Keratinocyte (primary cell): ENCODE measurements around the gene MYO15B. TPM values are rescaled to one million over a fixed set of nuclear protein-coding genes. Genes with fewer than 3 reads are reported as not detected.
"Not testable (repeated sequence)": the region's sequence is repeated elsewhere in the genome, so short reads cannot be mapped to it uniquely, and the experiment has no call there.

ENCODE experiments used
- DNase-seq: peaks from one replicate; pipeline ENCODE4 v3.0.0-alpha.2; 2011; ENCODE audit warnings: low read depth, missing footprints, low spot score
- FAIRE-seq: peaks from 2 replicates; lab custom pipeline; 2011; peaks lifted over from hg19 to GRCh38; lab: Jason Lieb, UNC
- H2AFZ ChIP-seq: 2 replicates; pipeline ENCODE4 v1.6.0; 2012; ENCODE audit warnings: low read length, control low read depth, inconsistent platforms; ENCODE audit not compliant: control insufficient read depth
- H3K27ac ChIP-seq: 2 replicates; pipeline ENCODE4 v1.5.1; 2011; ENCODE audit warnings: low read length; ENCODE audit not compliant: control insufficient read depth, insufficient read depth
- H3K27me3 ChIP-seq: 3 replicates; pipeline ENCODE4 v1.6.0; 2011; ENCODE audit warnings: low read length; ENCODE audit not compliant: control insufficient read depth, insufficient read depth; ENCODE audit errors: extremely low read depth
- H3K36me3 ChIP-seq, 2 experiments: 2 replicates in 1 of 2; 3 replicates in 1 of 2; pipeline ENCODE4 v1.5.1; 2011; ENCODE audit warnings: low read length in 2 of 2, mild to moderate bottlenecking in 1 of 2; ENCODE audit not compliant: control insufficient read depth in 2 of 2, insufficient read depth in 2 of 2; ENCODE audit errors: extremely low read depth in 1 of 2
- H3K4me1 ChIP-seq: 3 replicates; pipeline ENCODE4 v1.5.1; 2011; ENCODE audit warnings: low read length; ENCODE audit not compliant: control insufficient read depth, insufficient read depth; ENCODE audit errors: extremely low read depth
- H3K4me2 ChIP-seq: 3 replicates; pipeline ENCODE4 v1.6.0; 2011; ENCODE audit warnings: low read depth, low read length; ENCODE audit not compliant: control insufficient read depth, insufficient read depth; ENCODE audit errors: extremely low read depth
- H3K4me3 ChIP-seq, 3 experiments: fragments of 200-600 bp in 1 of 3; sonication (generic) in 1 of 3; 2 replicates in 2 of 3; 3 replicates in 1 of 3; pipeline ENCODE4 v1.5.1; 2011 to 2016; ENCODE audit warnings: low read length in 3 of 3, mild to moderate bottlenecking in 3 of 3, control low read depth in 2 of 3, inconsistent platforms in 1 of 3, low read depth in 1 of 3, mixed read lengths in 1 of 3, mixed run types in 1 of 3, moderate library complexity in 1 of 3; ENCODE audit not compliant: control insufficient read depth in 2 of 3, insufficient read depth in 2 of 3; ENCODE audit errors: extremely low read depth in 1 of 3
- H3K79me2 ChIP-seq: 2 replicates; pipeline ENCODE4 v1.6.0; 2012; ENCODE audit warnings: low read length; ENCODE audit not compliant: control insufficient read depth, insufficient read depth
- H3K9ac ChIP-seq: 3 replicates; pipeline ENCODE4 v1.6.0; 2011; ENCODE audit warnings: low read length; ENCODE audit not compliant: control insufficient read depth, insufficient read depth; ENCODE audit errors: extremely low read depth
- H3K9me1 ChIP-seq: 3 replicates; pipeline ENCODE4 v1.6.0; 2011; ENCODE audit warnings: low read length; ENCODE audit not compliant: control insufficient read depth, insufficient read depth; ENCODE audit errors: extremely low read depth
- H3K9me3 ChIP-seq: 2 replicates; pipeline ENCODE4 v1.5.1; 2012; ENCODE audit warnings: low read depth, low read length; ENCODE audit not compliant: control insufficient read depth
- H4K20me1 ChIP-seq: 3 replicates; pipeline ENCODE4 v1.6.0; 2011; ENCODE audit warnings: low read length; ENCODE audit not compliant: control insufficient read depth, insufficient read depth; ENCODE audit errors: extremely low read depth
- CTCF ChIP-seq, 3 experiments: IDR thresholded peaks in 1 of 3; conservative IDR thresholded peaks in 1 of 3; optimal IDR thresholded peaks in 1 of 3; 2 replicates in 2 of 3; 3 replicates in 1 of 3; pipeline versions ENCODE3 to v1.5.1; 2011; ENCODE audit warnings: low read length in 3 of 3, mild to moderate bottlenecking in 3 of 3, moderate library complexity in 2 of 3, control low read depth in 1 of 3, inconsistent platforms in 1 of 3; ENCODE audit not compliant: insufficient read depth in 2 of 3; ENCODE audit errors: extremely low read depth in 1 of 3
- EZH2 ChIP-seq: IDR thresholded peaks from one replicate; pipeline ENCODE4 v1.6.1; 2012; ENCODE audit warnings: inconsistent platforms, mild to moderate bottlenecking, low read length, moderate library complexity
- dilution Hi-C: fragments of 300-500 bp; cut with MboI; formaldehyde crosslinking; loops from one replicate; pipeline ENCODE4 v1.7.0; 2020; ENCODE audit warnings: low sequenced_read_pairs; ENCODE audit not compliant: extremely low pct_ligation_motif_present
- polyA plus RNA-seq, 5 experiments: library from polyadenylated mRNA; depleted of rRNA in 3 of 5; stranded (reverse) in 3 of 5; stranded (forward) in 1 of 5; unstranded in 1 of 5; fragments of >200 nt; gene quantifications; 1 replicate in 1 of 5; 2 replicates in 3 of 5; 3 replicates in 1 of 5; pipeline versions ENCODE4 v1.2.1 to v1.2.3, GENCODE V29; 2011 to 2012; ENCODE audit warnings: missing spikeins in 2 of 5, low read depth in 1 of 5, low replicate concordance in 1 of 5

MYO15B gene
- polyA plus RNA-seq, 1 donor (not counting 4 experiments of a cell fraction or from before 2014, with no cell fraction given), result 0.14 TPM

DNA sequence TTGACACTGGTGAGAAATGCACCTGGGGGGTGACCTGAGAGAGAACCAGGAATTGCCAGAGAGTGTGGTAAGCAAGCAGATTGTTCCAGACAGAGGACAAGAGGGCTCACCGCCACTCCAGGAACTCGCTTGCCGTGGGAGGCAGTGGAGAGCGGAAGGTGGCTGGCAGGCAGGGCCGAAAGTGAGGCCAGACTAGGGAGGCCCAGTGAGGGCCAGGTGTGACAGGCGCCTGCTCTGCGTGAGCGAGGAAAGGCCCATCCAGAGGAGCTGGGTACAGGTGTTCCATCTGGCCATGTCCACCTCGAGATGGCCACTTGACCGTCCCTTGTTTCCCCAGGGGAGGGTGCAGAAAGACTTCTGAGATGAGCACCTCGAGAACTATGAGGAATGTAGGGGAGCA, 11.9 kb upstream of the MYO15B start:
- H3K36me3 ChIP-seq, result peaks cover 0 to 7% of the 10 kb centered on the region in 2 experiments
- H3K4me3 ChIP-seq, result no peak overlapping the region
- H3K9me3 ChIP-seq, result no peaks in the 10 kb centered on the region
- H3K27me3 ChIP-seq, result no peaks in the 10 kb centered on the region
- DNase-seq (no peak), FAIRE-seq (no peak)
- H2AFZ ChIP-seq, result no peak overlapping the region
- no peaks in the 10 kb centered on the region for H4K20me1 ChIP-seq
- H3K4me2 ChIP-seq, result no peak overlapping the region
- no peak overlapping the region for H3K27ac ChIP-seq
- peaks cover 4% of the 10 kb centered on the region for H3K4me1 ChIP-seq
- H3K9me1 ChIP-seq, result no peaks in the 10 kb centered on the region
- no peaks in the 10 kb centered on the region for H3K79me2 ChIP-seq
- no peak overlapping the region for H3K9ac ChIP-seq
- dilution Hi-C loops, result no loop called here
- TF ChIP-seq CTCF (optimal IDR thresholded peaks at IDR 0.05 in 1 of 3, IDR thresholded peaks at IDR 0.05 in 1 of 3, conservative IDR thresholded peaks at IDR 0.05 in 1 of 3; ENCODE audit: extremely low read depth in 1 of 3, insufficient read depth in 2 of 3, low read length in 3 of 3) (no peak), EZH2 (no peak)

DNA sequence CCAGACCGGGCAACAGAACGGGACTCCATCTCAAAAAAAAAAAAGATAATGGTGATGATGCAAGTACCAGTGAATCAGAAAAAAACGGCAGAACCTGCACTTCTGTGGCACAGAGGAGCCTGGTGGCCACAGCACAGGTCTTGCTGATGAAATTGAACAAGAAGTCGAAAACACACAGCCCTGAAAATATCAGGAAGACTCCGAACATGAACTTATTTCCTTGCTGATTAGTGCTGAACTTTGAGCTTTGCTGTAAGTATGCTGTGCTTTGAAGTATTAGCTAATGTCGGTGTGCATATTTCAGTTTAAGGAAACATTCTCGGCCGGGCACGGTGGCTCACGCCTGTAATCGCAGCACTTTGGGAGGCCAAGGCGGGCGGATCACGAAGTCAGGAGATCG, 10.9 kb upstream of the MYO15B start:
- dilution Hi-C loops, result no loop called here
- Histone ChIP-seq H2AFZ (no peak overlapping the region), H3K79me2 (no peaks in the 10 kb centered on the region), H3K4me2 (no peak overlapping the region), H4K20me1 (no peaks in the 10 kb centered on the region), H3K4me1 (peaks cover 4% of the 10 kb centered on the region), H3K27ac (no peak overlapping the region), H3K9me3 (no peaks in the 10 kb centered on the region), H3K9ac (no peak overlapping the region), H3K27me3 (no peaks in the 10 kb centered on the region), H3K36me3 (peaks cover 0 to 7% of the 10 kb centered on the region in 2 experiments), H3K9me1 (no peaks in the 10 kb centered on the region), H3K4me3 (no peak overlapping the region)
- no peak for TF ChIP-seq CTCF (optimal IDR thresholded peaks at IDR 0.05 in 1 of 3, IDR thresholded peaks at IDR 0.05 in 1 of 3, conservative IDR thresholded peaks at IDR 0.05 in 1 of 3; ENCODE audit: extremely low read depth in 1 of 3, insufficient read depth in 2 of 3, low read length in 3 of 3)
- no peak for TF ChIP-seq EZH2
- DNase-seq (no peak), FAIRE-seq (no peak)

- H3K9me3 ChIP-seq, H3K4me1 ChIP-seq, dilution Hi-C loops, H3K4me2 ChIP-seq, H3K4me3 ChIP-seq, H3K79me2 ChIP-seq, FAIRE-seq, H3K36me3 ChIP-seq, H3K9me1 ChIP-seq, H4K20me1 ChIP-seq, H2AFZ ChIP-seq, H3K9ac ChIP-seq, H3K27me3 ChIP-seq, DNase-seq, H3K27ac ChIP-seq: not testable (repeated sequence)
These were observed 6.4 kb upstream of the MYO15B start for GRCh38 chr17:75581121-75581725.

- dilution Hi-C loops, result not testable (repeated sequence)
These were observed 4.4 kb upstream of the MYO15B start for GRCh38 chr17:75583197-75583596.

More at GRCh38 chr17:75583197-75583596, 4.4 kb upstream of the MYO15B start:
- not testable (repeated sequence) for H3K4me1 ChIP-seq, H4K20me1 ChIP-seq, H2AFZ ChIP-seq, H3K9me1 ChIP-seq, H3K4me2 ChIP-seq, H3K9ac ChIP-seq, H3K9me3 ChIP-seq, DNase-seq, H3K27ac ChIP-seq, FAIRE-seq, H3K36me3 ChIP-seq, H3K4me3 ChIP-seq, H3K79me2 ChIP-seq
- H3K27me3 ChIP-seq, result peaks cover 18% of the 10 kb centered on the region
